HEK293 (cell line): ENCODE results near the gene WWOX.

Experiments used
- CTCF ChIA-PET: fragments of 350-600 bp; formaldehyde crosslinking; extraction: SDS; loops from one replicate; lab custom pipeline; 2021; ENCODE audit warnings: antibody characterized with exemption; lab: Yijun Ruan, JAX
- POLR2A ChIA-PET: fragments of 300-600 bp; formaldehyde crosslinking; extraction: SDS; loops from one replicate; lab custom pipeline; 2020; ENCODE audit warnings: antibody characterized with exemption, inconsistent platforms; lab: Yijun Ruan, JAX
- H3K27ac ChIP-seq: fragments of 200-500 bp; sonication (Bioruptor generic); 2 replicates; pipeline ENCODE4 v1.5.1; 2014; ENCODE audit warnings: low read depth, low read length, control low read depth, inconsistent platforms; ENCODE audit errors: extremely low read depth
- H3K36me3 ChIP-seq, 2 experiments: fragments of 200-500 bp in 1 of 2; sonication (Bioruptor generic) in 1 of 2; 1 replicate in 1 of 2; 2 replicates in 1 of 2; pipeline ENCODE4 v1.5.1; 2014 to 2017; ENCODE audit warnings: inconsistent platforms in 2 of 2, low read length in 2 of 2; ENCODE audit not compliant: control insufficient read depth in 2 of 2, insufficient read depth in 1 of 2
- H3K4me1 ChIP-seq: fragments of 200-500 bp; sonication (Bioruptor generic); 2 replicates; pipeline ENCODE4 v1.5.1; 2014; ENCODE audit warnings: mild to moderate bottlenecking, low read length, inconsistent platforms; ENCODE audit not compliant: control insufficient read depth, insufficient read depth
- H3K4me3 ChIP-seq: 2 replicates; pipeline ENCODE4 v1.5.1; 2011; ENCODE audit warnings: low read depth, mild to moderate bottlenecking, control low read depth, low read length, moderate library complexity
- H3K9me3 ChIP-seq: fragments of 200-500 bp; sonication (Bioruptor generic); 2 replicates; pipeline ENCODE4 v1.5.1; 2014; ENCODE audit warnings: low read depth, low read length, inconsistent platforms; ENCODE audit not compliant: control insufficient read depth, insufficient read depth
- MYNN ChIP-seq: fragments of 450-650 bp; formaldehyde crosslinking; IDR thresholded peaks from 2 replicates; pipeline ENCODE4 v1.5.1; 2016; ENCODE audit warnings: missing biosample characterization, missing genetic modification characterization, borderline replicate concordance
- REST ChIP-seq: fragments of 450-650 bp; formaldehyde crosslinking; IDR thresholded peaks from 2 replicates; pipeline ENCODE4 v1.5.1; 2016; ENCODE audit warnings: missing biosample characterization, missing genetic modification characterization
- SETDB1 ChIP-seq: IDR thresholded peaks from one replicate; pipeline ENCODE4 v1.6.1; 2017; ENCODE audit warnings: mild to moderate bottlenecking, low read length, moderate library complexity, mixed read lengths; ENCODE audit not compliant: insufficient read length
- YY2 ChIP-seq: fragments of 450-650 bp; formaldehyde crosslinking; IDR thresholded peaks from 2 replicates; pipeline ENCODE4 v1.5.1; 2016; ENCODE audit warnings: missing biosample characterization, missing genetic modification characterization
- ZBTB20 ChIP-seq: fragments of 450-650 bp; formaldehyde crosslinking; IDR thresholded peaks from 2 replicates; pipeline ENCODE4 v1.5.1; 2016; ENCODE audit warnings: missing biosample characterization, missing genetic modification characterization
- ZNF169 ChIP-seq: fragments of 450-650 bp; formaldehyde crosslinking; IDR thresholded peaks from 2 replicates; pipeline ENCODE4 v1.5.1; 2016; ENCODE audit warnings: missing biosample characterization, missing genetic modification characterization
- ZNF26 ChIP-seq: fragments of 450-650 bp; formaldehyde crosslinking; IDR thresholded peaks from 2 replicates; pipeline ENCODE4 v1.5.1; 2016; ENCODE audit warnings: missing biosample characterization, missing genetic modification characterization
- ZNF274 ChIP-seq, 2 experiments: fragments of 200-500 bp in 1 of 2; fragments of 450-650 bp in 1 of 2; sonication (Bioruptor generic) in 1 of 2; formaldehyde crosslinking in 1 of 2; IDR thresholded peaks; 2 replicates each; pipeline versions ENCODE4 v1.5.1 to v1.6.1; 2014 to 2016; ENCODE audit warnings: borderline replicate concordance in 1 of 2, inconsistent platforms in 1 of 2, low read length in 1 of 2, missing biosample characterization in 1 of 2, missing genetic modification characterization in 1 of 2
- ZNF280D ChIP-seq: fragments of 450-650 bp; formaldehyde crosslinking; IDR thresholded peaks from 2 replicates; pipeline ENCODE4 v1.5.1; 2016; ENCODE audit warnings: missing biosample characterization, missing genetic modification characterization
- ZNF37A ChIP-seq: fragments of 450-650 bp; IDR thresholded peaks from 2 replicates; pipeline ENCODE4 v1.5.1; 2018; ENCODE audit warnings: missing biosample characterization, missing genetic modification characterization
- ZNF48 ChIP-seq: fragments of 450-650 bp; formaldehyde crosslinking; IDR thresholded peaks from 2 replicates; pipeline ENCODE4 v1.5.1; 2016; ENCODE audit warnings: missing biosample characterization, missing genetic modification characterization
- TF ChIP-seq, protein P1 (sequence below): fragments of 450-650 bp; formaldehyde crosslinking; IDR thresholded peaks from 2 replicates; pipeline ENCODE4 v1.5.1; 2016; ENCODE audit warnings: missing biosample characterization, missing genetic modification characterization
- TF ChIP-seq, protein P2 (sequence below): fragments of 450-650 bp; formaldehyde crosslinking; IDR thresholded peaks from 2 replicates; pipeline ENCODE4 v1.5.1; 2016; ENCODE audit warnings: missing biosample characterization, missing genetic modification characterization
- TF ChIP-seq, protein P3 (sequence below): fragments of 450-650 bp; formaldehyde crosslinking; IDR thresholded peaks from 2 replicates; pipeline ENCODE4 v1.5.1; 2016; ENCODE audit warnings: missing biosample characterization, missing genetic modification characterization, borderline replicate concordance
- TF ChIP-seq, protein P4 (sequence below): fragments of 450-650 bp; formaldehyde crosslinking; IDR thresholded peaks from 2 replicates; pipeline ENCODE4 v1.5.1; 2016; ENCODE audit warnings: missing biosample characterization, missing genetic modification characterization, low read depth

WWOX gene

DNA sequence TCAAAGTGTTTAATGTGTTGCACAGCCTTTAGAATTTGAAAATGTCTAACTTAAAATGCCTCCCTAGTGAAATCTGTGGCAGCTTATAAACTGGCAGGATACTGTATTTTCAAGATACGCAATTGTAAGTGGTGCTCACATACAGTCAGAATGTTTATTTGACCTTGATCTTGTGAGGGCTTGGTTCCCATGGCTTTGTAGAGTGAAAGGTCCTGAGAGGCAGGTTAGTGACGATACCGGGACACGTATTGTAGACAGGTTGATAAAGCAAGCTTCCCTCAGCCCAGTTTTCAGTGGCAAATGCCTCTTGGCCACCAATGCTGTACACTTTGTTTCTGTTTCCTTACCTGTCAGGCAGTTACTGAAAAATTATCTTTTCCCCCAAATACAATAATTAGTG, 1074.5 kb downstream of the WWOX start (continued):
- TF ChIP-seq, protein P1, sequence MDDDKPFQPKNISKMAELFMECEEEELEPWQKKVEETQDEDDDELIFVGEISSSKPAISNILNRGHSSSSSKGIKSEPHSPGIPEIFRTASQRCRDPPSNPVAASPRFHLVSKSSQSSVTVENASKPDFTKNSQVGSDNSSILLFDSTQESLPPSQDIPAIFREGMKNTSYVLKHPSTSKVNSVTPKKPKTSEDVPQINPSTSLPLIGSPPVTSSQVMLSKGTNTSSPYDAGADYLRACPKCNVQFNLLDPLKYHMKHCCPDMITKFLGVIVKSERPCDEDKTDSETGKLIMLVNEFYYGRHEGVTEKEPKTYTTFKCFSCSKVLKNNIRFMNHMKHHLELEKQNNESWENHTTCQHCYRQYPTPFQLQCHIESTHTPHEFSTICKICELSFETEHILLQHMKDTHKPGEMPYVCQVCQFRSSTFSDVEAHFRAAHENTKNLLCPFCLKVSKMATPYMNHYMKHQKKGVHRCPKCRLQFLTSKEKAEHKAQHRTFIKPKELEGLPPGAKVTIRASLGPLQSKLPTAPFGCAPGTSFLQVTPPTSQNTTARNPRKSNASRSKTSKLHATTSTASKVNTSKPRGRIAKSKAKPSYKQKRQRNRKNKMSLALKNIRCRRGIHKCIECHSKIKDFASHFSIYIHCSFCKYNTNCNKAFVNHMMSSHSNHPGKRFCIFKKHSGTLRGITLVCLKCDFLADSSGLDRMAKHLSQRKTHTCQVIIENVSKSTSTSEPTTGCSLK (tag by site-specific recombination) = no peak
- TF ChIP-seq, protein P2, sequence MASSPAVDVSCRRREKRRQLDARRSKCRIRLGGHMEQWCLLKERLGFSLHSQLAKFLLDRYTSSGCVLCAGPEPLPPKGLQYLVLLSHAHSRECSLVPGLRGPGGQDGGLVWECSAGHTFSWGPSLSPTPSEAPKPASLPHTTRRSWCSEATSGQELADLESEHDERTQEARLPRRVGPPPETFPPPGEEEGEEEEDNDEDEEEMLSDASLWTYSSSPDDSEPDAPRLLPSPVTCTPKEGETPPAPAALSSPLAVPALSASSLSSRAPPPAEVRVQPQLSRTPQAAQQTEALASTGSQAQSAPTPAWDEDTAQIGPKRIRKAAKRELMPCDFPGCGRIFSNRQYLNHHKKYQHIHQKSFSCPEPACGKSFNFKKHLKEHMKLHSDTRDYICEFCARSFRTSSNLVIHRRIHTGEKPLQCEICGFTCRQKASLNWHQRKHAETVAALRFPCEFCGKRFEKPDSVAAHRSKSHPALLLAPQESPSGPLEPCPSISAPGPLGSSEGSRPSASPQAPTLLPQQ (tag by site-specific recombination) = no peak
- no peak for TF ChIP-seq YY2

GRCh38 chr16:79175286-79176057, 1076.0 kb downstream of the WWOX start:
- no peaks in the 10 kb centered on the region for H3K9me3 ChIP-seq
- peaks cover 6% of the 10 kb centered on the region; the same call in 1 of the 2 replicates for H3K4me1 ChIP-seq
- ChIA-PET POLR2A (no interaction called here), CTCF (interaction anchor here (0.5 to 1.3 kb wide), 2 partner anchors 86 to 1167 kb away, joined by 3 to 4 read pairs; no protein-coding TSS in a partner anchor)
- no peaks in the 10 kb centered on the region for H3K36me3 ChIP-seq
- no peak for TF ChIP-seq ZNF280D (tag by site-specific recombination)
- TF ChIP-seq ZNF26 (tag by site-specific recombination) = no peak
- no peak for TF ChIP-seq ZNF48 (tag by site-specific recombination)
- no peak for TF ChIP-seq SETDB1
- TF ChIP-seq ZNF169 (tag by site-specific recombination) = no peak
- TF ChIP-seq ZNF274 (IDR thresholded peaks at IDR 0.05; ENCODE audit: low read length) = no peak
- TF ChIP-seq ZNF274 (tag by site-specific recombination; IDR thresholded peaks at IDR 0.05; ENCODE audit: borderline replicate concordance) = no peak
- no peak overlapping the region for H3K4me3 ChIP-seq
- H3K27ac ChIP-seq = no peak overlapping the region

DNA sequence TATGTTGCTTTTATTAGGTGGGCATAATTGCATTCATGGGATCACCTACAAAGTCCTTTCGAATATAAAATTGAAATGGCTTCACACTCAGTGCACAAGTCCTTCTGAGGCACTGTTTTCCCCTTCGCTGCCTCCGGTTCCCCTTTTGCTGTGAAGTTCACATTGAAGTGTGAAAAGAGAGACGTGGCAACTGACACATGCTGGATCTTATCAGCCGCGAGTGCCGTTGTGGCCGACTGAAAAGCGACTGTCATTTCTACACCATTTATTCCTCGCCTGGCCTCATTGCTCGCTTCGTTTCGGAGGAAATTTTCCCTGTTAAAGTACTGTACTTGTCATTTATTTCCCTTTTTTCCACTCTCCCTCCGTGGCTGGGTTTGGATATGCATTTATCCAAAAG, 1077.6 kb downstream of the WWOX start:
- Histone ChIP-seq H3K4me1 (peaks cover 2% of the 10 kb centered on the region; the same call in 1 of the 2 replicates), H3K9me3 (no peaks in the 10 kb centered on the region), H3K4me3 (no peak overlapping the region), H3K27ac (no peak overlapping the region), H3K36me3 (no peaks in the 10 kb centered on the region)
- POLR2A ChIA-PET = no interaction called here
- CTCF ChIA-PET = no interaction called here
- TF ChIP-seq REST (tag by site-specific recombination) (no peak), SETDB1 (no peak), MYNN (tag by site-specific recombination) (no peak), ZBTB20 (tag by site-specific recombination) (no peak), ZNF37A (tag by site-specific recombination) (no peak)
- TF ChIP-seq, protein P3, sequence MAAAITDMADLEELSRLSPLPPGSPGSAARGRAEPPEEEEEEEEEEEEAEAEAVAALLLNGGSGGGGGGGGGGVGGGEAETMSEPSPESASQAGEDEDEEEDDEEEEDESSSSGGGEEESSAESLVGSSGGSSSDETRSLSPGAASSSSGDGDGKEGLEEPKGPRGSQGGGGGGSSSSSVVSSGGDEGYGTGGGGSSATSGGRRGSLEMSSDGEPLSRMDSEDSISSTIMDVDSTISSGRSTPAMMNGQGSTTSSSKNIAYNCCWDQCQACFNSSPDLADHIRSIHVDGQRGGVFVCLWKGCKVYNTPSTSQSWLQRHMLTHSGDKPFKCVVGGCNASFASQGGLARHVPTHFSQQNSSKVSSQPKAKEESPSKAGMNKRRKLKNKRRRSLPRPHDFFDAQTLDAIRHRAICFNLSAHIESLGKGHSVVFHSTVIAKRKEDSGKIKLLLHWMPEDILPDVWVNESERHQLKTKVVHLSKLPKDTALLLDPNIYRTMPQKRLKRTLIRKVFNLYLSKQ (tag by site-specific recombination) = no peak
- TF ChIP-seq, protein P4, sequence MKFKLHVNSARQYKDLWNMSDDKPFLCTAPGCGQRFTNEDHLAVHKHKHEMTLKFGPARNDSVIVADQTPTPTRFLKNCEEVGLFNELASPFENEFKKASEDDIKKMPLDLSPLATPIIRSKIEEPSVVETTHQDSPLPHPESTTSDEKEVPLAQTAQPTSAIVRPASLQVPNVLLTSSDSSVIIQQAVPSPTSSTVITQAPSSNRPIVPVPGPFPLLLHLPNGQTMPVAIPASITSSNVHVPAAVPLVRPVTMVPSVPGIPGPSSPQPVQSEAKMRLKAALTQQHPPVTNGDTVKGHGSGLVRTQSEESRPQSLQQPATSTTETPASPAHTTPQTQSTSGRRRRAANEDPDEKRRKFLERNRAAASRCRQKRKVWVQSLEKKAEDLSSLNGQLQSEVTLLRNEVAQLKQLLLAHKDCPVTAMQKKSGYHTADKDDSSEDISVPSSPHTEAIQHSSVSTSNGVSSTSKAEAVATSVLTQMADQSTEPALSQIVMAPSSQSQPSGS (tag by site-specific recombination) = no peak
